ENCODE measurements around the gene TMEM86B. TPM values are rescaled to one million over a fixed set of nuclear protein-coding genes. Genes with fewer than 3 reads are reported as not detected.

The TMEM86B gene
- total and polyA plus RNA-seq, 8 donors: 0.29 to 47.8 (median 9.7) TPM

DNA sequence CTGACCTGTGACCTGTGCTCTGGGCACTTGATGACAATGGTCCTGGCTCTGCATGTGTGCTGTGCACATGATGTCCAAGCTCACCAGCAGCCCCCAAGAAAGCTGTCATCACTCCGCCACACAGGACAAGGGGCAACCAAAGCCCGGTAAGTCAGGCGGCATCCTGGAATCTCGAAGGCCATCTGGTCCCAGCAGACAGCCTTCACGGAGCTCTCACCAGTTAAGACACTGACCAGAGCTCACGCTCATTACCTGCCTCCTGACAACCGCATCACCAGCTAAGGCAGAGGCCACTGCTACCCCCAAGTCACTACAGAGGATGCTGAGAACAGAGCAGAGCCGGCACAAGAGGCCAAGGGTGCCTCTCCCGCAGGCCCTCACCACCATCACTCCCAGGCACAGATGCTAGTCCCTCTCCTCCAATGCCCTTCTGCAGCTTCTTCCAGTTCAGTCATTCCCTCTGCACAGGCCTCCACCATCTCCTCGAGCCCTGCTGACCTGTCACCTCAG lies 19.7 kb upstream of the TMEM86B start:
- Histone ChIP-seq H3K4me1 (peaks cover 30 to 63% (median 62%) of the 10 kb centered on the region in 4 donors), H3K9me3 (no peaks in the 10 kb centered on the region), H3K36me3 (peaks cover 36 to 59% (median 51%) of the 10 kb centered on the region in 4 donors), H3K27ac (peak overlapping the region in 1 of 5 donors; percentile 56), H3K4me3 (no peak overlapping the region), H3K27me3 (no peaks in the 10 kb centered on the region)
- TF ChIP-seq EP300 (IDR thresholded peaks at IDR 0.05): no peak
- TF ChIP-seq, protein P1, sequence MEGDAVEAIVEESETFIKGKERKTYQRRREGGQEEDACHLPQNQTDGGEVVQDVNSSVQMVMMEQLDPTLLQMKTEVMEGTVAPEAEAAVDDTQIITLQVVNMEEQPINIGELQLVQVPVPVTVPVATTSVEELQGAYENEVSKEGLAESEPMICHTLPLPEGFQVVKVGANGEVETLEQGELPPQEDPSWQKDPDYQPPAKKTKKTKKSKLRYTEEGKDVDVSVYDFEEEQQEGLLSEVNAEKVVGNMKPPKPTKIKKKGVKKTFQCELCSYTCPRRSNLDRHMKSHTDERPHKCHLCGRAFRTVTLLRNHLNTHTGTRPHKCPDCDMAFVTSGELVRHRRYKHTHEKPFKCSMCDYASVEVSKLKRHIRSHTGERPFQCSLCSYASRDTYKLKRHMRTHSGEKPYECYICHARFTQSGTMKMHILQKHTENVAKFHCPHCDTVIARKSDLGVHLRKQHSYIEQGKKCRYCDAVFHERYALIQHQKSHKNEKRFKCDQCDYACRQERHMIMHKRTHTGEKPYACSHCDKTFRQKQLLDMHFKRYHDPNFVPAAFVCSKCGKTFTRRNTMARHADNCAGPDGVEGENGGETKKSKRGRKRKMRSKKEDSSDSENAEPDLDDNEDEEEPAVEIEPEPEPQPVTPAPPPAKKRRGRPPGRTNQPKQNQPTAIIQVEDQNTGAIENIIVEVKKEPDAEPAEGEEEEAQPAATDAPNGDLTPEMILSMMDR (IDR thresholded peaks at IDR 0.05): no peak
- no peak for TF ChIP-seq POLR2AphosphoS5 (IDR thresholded peaks at IDR 0.05)
- no peak for TF ChIP-seq POLR2A (IDR thresholded peaks at IDR 0.05)
- intact Hi-C loops (cut with DNase I; ENCODE audit: low total_unique reads): no loop called here
- 78 to 86% (median 81%) methylated on average over 8 to 10 of the region's 10 CpGs for WGBS, 5 donors
- no peak for DNase-seq

DNA sequence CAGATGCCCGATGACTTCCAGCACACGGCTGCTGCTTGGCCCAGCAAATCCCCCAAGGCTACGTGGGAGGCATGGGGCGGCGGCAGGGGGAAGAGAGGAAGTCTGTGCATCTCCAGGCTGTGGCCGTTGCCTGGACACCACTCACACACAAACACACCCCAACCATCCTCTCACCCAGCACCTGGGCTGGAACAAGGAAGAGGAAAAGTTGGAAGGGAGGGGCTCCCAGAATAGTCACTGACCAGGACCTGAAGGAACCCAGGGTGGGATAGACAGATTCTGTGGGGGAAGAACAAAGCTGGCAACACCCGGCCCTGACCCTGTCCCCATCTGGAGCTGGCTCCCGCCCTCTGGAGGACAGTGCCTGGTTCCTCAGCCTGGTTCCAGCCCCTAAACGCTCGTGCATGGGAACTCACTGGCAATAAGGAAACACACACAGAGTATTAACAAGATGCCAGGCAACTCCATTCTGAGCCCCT lies 19.1 kb upstream of the TMEM86B start:
- no peak for TF ChIP-seq POLR2AphosphoS5 (IDR thresholded peaks at IDR 0.05)
- TF ChIP-seq EP300 (IDR thresholded peaks at IDR 0.05): no peak
- no peak for TF ChIP-seq POLR2A (IDR thresholded peaks at IDR 0.05)
- TF ChIP-seq, protein P1 (IDR thresholded peaks at IDR 0.05): no peak
- Histone ChIP-seq H3K4me3 (no peak overlapping the region), H3K27ac (peak overlapping the region in 1 of 5 donors; percentile 56), H3K36me3 (peaks cover 40 to 64% (median 54%) of the 10 kb centered on the region in 4 donors), H3K27me3 (no peaks in the 10 kb centered on the region), H3K4me1 (peaks cover 26 to 57% (median 56%) of the 10 kb centered on the region in 4 donors), H3K9me3 (no peaks in the 10 kb centered on the region)
- DNase-seq: peak in 1 of 2 donors; percentile 86
- WGBS, 5 donors: 31 to 55% (median 52%) methylated on average over 8 to 10 of the region's 10 CpGs
- intact Hi-C loops (cut with DNase I; ENCODE audit: low total_unique reads): no loop called here

DNA sequence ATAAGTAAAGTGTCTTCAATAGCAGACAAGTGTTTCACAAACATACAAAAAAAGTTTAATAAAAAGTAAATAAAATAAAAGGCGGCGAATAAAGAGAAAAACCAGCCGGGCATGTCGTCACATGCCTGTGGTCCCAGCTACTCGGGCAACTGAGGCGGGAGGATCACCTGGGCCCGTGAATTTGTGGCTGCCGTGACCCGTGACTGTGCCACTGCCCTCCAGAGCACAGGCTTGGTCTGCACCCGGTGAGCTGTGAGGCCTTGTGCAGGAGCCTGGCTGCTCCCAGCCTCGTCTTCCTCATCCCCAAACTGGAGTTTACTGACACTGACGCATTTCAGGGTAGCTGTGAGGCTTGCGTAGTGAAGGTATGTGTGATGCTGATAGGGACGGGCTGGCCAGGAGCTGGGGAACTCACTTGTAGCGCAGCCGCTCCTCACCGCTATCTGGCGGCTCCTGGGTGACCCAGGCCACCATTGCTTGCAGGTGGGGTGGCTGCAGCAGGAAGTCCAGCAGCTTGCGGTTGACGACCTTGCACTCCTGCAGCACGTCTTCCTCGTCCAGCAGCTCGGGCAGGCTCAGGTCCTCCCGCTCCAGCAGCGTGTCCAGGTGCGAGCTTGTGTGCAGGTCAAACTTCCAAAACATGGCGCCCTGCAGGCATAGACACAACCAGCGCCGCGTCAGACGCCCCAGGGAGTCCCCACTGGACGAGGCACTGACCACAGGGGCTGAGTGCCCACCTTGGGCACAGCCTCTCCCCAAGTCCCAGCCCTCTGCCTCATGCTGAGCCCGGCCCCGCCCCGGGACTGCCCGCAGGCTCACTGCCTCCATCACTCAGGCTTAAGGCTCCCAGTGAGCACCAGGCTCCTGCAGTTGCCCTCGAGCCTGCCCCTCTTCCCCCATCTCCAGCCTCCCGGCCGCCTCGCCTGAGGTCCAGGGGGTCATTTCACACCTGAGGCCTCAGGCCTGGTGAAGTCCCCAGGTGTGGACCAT lies 18.2 kb upstream of the TMEM86B start:
- intact Hi-C loops (cut with DNase I; ENCODE audit: low total_unique reads): no loop called here
- Histone ChIP-seq H3K9me3 (no peaks in the 10 kb centered on the region), H3K27me3 (no peaks in the 10 kb centered on the region), H3K36me3 (peaks cover 49 to 72% (median 63%) of the 10 kb centered on the region in 4 donors), H3K4me3 (no peak overlapping the region), H3K27ac (peak overlapping the region in 1 of 5 donors; percentile 0), H3K4me1 (peaks cover 17 to 48% (median 47%) of the 10 kb centered on the region in 4 donors)
- no peak for DNase-seq
- TF ChIP-seq POLR2A (IDR thresholded peaks at IDR 0.05) (no peak), EP300 (IDR thresholded peaks at IDR 0.05) (no peak), POLR2AphosphoS5 (IDR thresholded peaks at IDR 0.05) (no peak)
- TF ChIP-seq, protein P1 (IDR thresholded peaks at IDR 0.05): no peak
- 88 to 92% (median 89%) methylated on average over 36 to 40 of the region's 40 CpGs for WGBS, 5 donors

DNA sequence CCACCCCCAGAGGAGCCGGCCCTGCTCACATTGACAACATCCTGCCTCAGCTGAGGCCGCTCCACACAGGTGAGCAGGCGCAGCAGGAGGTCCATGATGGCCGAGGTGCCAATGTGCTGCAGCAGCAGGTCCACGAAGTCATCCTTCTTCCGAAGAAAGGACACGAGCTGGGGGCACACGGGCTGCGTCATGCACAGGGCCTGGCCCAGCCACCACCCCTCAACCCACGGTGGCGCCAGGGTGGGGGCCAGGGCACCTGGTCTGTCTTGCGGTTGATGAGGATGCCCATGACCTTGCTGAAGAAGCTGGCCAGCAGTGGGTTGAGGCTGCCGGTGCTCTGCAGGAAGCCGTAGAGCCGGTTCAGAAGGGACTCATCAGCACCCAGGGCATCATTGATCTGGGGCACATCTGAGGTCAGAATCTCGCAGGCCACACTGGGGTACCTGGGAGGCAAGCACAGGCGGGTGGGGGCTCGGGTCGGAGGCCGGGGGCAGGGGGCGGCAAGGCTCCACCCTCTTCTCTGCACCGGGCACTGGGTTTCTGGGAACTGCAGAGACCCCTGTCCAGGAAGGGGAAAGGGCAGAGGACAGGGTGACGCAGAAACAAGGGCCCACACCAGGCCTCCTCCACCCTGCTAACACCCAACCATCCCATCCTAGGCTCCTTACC lies 16.8 kb upstream of the TMEM86B start:
- no peak for TF ChIP-seq EP300 (IDR thresholded peaks at IDR 0.05)
- TF ChIP-seq, protein P1 (IDR thresholded peaks at IDR 0.05): no peak
- 93 to 100% (median 95%) methylated on average over 2 to 23 of the region's 23 CpGs for WGBS, 5 donors
- no peak for DNase-seq
- intact Hi-C loops (cut with DNase I; ENCODE audit: low total_unique reads): no loop called here
- peaks cover 63 to 79% (median 76%) of the 10 kb centered on the region in 4 donors for H3K36me3 ChIP-seq
- H3K27ac ChIP-seq: no peak overlapping the region
- peaks cover 10 to 34% (median 33%) of the 10 kb centered on the region in 4 donors for H3K4me1 ChIP-seq
- H3K9me3 ChIP-seq: no peaks in the 10 kb centered on the region
- no peaks in the 10 kb centered on the region for H3K27me3 ChIP-seq
- H3K4me3 ChIP-seq: no peak overlapping the region
